CD4-positive, alpha-beta T cell treated with Interleukin-4 for 4 hours (primary cell): ENCODE measurements around the gene CYP26B1.

ENCODE experiments used
- DNase-seq: peaks from one replicate; pipeline ENCODE4 v3.0.0-alpha.2; 2020

CYP26B1 gene

GRCh38 chr2:72147303-72147971, at the start of gene CYP26B1:
CYP26B1 (minus strand) TSS chr2:72147862; CDS start chr2:72147834, 28 bp downstream.
- no peak for DNase-seq

- DNase-seq: no peak
Measured at GRCh38 chr2:72193723-72194122, 46.1 kb upstream of the CYP26B1 start.

- DNase-seq: no peak
Measured at GRCh38 chr2:72191441-72191840, 43.8 kb upstream of the CYP26B1 start.

GRCh38 chr2:72185206-72185605, 37.5 kb upstream of the CYP26B1 start:
- no peak for DNase-seq

GRCh38 chr2:72183466-72183865, 35.8 kb upstream of the CYP26B1 start:
- DNase-seq: no peak

GRCh38 chr2:72183016-72183415, 35.4 kb upstream of the CYP26B1 start:
- no peak for DNase-seq

GRCh38 chr2:72182547-72182946, 34.9 kb upstream of the CYP26B1 start:
- DNase-seq: no peak

- no peak for DNase-seq
Measured at GRCh38 chr2:72181616-72182015, 34.0 kb upstream of the CYP26B1 start.

GRCh38 chr2:72180351-72180750, 32.7 kb upstream of the CYP26B1 start:
- DNase-seq: no peak

GRCh38 chr2:72178551-72178950, 30.9 kb upstream of the CYP26B1 start:
- no peak for DNase-seq

- DNase-seq: no peak
Measured at GRCh38 chr2:72176281-72176680, 28.6 kb upstream of the CYP26B1 start.

GRCh38 chr2:72175636-72176035, 28.0 kb upstream of the CYP26B1 start:
- DNase-seq: no peak

GRCh38 chr2:72173640-72174321, 26.1 kb upstream of the CYP26B1 start:
- DNase-seq: no peak

GRCh38 chr2:72172478-72172877, 24.8 kb upstream of the CYP26B1 start:
- DNase-seq: no peak

GRCh38 chr2:72166279-72166678, 18.6 kb upstream of the CYP26B1 start:
- no peak for DNase-seq

GRCh38 chr2:72165792-72166191, 18.1 kb upstream of the CYP26B1 start:
- DNase-seq: no peak

- DNase-seq: no peak
Measured at GRCh38 chr2:72162574-72162973, 14.9 kb upstream of the CYP26B1 start.

GRCh38 chr2:72159211-72159993, 11.7 kb upstream of the CYP26B1 start:
- no peak for DNase-seq

- DNase-seq: no peak
Measured at GRCh38 chr2:72157871-72158771, 10.5 kb upstream of the CYP26B1 start.

GRCh38 chr2:72156872-72157271, 9.2 kb upstream of the CYP26B1 start:
- DNase-seq: no peak

GRCh38 chr2:72155737-72156136, 8.1 kb upstream of the CYP26B1 start:
- DNase-seq: no peak

- DNase-seq: no peak
Measured at GRCh38 chr2:72155151-72155550, 7.5 kb upstream of the CYP26B1 start.
